PC-3 (cell line): ENCODE data around the gene MOB2. TPM values are rescaled to one million over a fixed set of nuclear protein-coding genes. Genes with fewer than 3 reads are reported as not detected.

Experiments
- ATAC-seq: fragments of 200-7000 bp; cut with Tn5 transposase; 2 replicates; pipeline ENCODE4 v1.9.1; 2020; ENCODE audit warnings: mild to moderate bottlenecking, moderate library complexity
- BruUV-seq: library from RNA; stranded (reverse); fragments of 400-500 nt; replicated peaks from 2 replicates; lab custom pipeline; 2021; lab: Mats Ljungman, UMichigan
- CTCF ChIA-PET: fragments of 300-600 bp; sonication (Branson Sonifier 250); formaldehyde crosslinking; loops from one replicate; lab custom pipeline; 2022; ENCODE audit warnings: antibody characterized with exemption; lab: Charles Lee
- POLR2A ChIA-PET: fragments of 300-600 bp; sonication (Branson Sonifier 250); formaldehyde crosslinking; loops from one replicate; lab custom pipeline; 2022; ENCODE audit warnings: antibody characterized with exemption; ENCODE audit not compliant: unreplicated experiment; lab: Charles Lee
- DNase-seq: peaks from one replicate; pipeline ENCODE4 v3.0.0-alpha.2; 2015
- H2AFZ ChIP-seq: fragments of 300-600 bp; sonication (generic); 2 replicates; pipeline ENCODE4 v1.6.0; 2016; ENCODE audit warnings: antibody characterized with exemption, low read length
- H3F3A ChIP-seq: fragments of 300-600 bp; sonication (generic); one replicate; pipeline ENCODE4 v1.6.0; 2017; ENCODE audit warnings: antibody characterized with exemption, low read length, control low read depth, mild to moderate bottlenecking; ENCODE audit not compliant: unreplicated experiment
- H3K27ac ChIP-seq: fragments of 300-600 bp; sonication (generic); 2 replicates; pipeline ENCODE4 v1.5.1; 2016; ENCODE audit warnings: mild to moderate bottlenecking, low read length
- H3K27me3 ChIP-seq: fragments of 300-600 bp; sonication (generic); 2 replicates; pipeline ENCODE4 v1.6.1; 2016; ENCODE audit warnings: low read length, mixed read lengths
- H3K36me3 ChIP-seq: fragments of 300-600 bp; sonication (generic); 2 replicates; pipeline ENCODE4 v1.6.1; 2016; ENCODE audit warnings: low read depth, mixed run types, low read length, mixed read lengths
- H3K4me1 ChIP-seq: fragments of 300-600 bp; sonication (generic); 2 replicates; pipeline ENCODE4 v1.5.1; 2016; ENCODE audit warnings: low read length; ENCODE audit not compliant: insufficient read depth
- H3K4me2 ChIP-seq: fragments of 300-600 bp; sonication (generic); 2 replicates; pipeline ENCODE4 v1.6.0; 2016; ENCODE audit warnings: low read length
- H3K4me3 ChIP-seq: fragments of 300-600 bp; sonication (generic); 2 replicates; pipeline ENCODE4 v1.5.1; 2016; ENCODE audit warnings: mild to moderate bottlenecking, low read length, mixed read lengths
- H3K79me2 ChIP-seq: fragments of 300-600 bp; sonication (generic); 2 replicates; pipeline ENCODE4 v1.6.1; 2017; ENCODE audit warnings: low read length, mixed read lengths
- H3K9ac ChIP-seq: fragments of 300-600 bp; sonication (generic); 2 replicates; pipeline ENCODE4 v1.6.0; 2016; ENCODE audit warnings: mild to moderate bottlenecking, low read length
- H3K9me2 ChIP-seq: fragments of 300-600 bp; sonication (generic); replicated peaks from 2 replicates; pipeline ENCODE4 v1.6.1; 2016; ENCODE audit warnings: mixed run types, low read length, mixed read lengths
- H3K9me3 ChIP-seq: fragments of 300-600 bp; sonication (generic); 2 replicates; pipeline ENCODE4 v1.6.1; 2016; ENCODE audit warnings: low read length, mixed read lengths
- H4K20me1 ChIP-seq: fragments of 300-600 bp; sonication (generic); 2 replicates; pipeline ENCODE4 v1.6.1; 2016; ENCODE audit warnings: low read length, mixed read lengths
- CTCF ChIP-seq: fragments of 300-600 bp; sonication (generic); conservative IDR thresholded peaks from 2 replicates; pipeline ENCODE4 v1.5.1; 2017; ENCODE audit warnings: antibody characterized with exemption, low read depth, mild to moderate bottlenecking, low read length
- EZH2 ChIP-seq: fragments of 300-600 bp; sonication (generic); IDR thresholded peaks from one replicate; pipeline ENCODE4 v1.6.1; 2017; ENCODE audit warnings: antibody characterized with exemption, mild to moderate bottlenecking, low read length; ENCODE audit not compliant: unreplicated experiment
- EZH2phosphoT487 ChIP-seq: fragments of 300-600 bp; sonication (generic); IDR thresholded peaks from 2 replicates; pipeline ENCODE4 v1.6.1; 2018; ENCODE audit warnings: mild to moderate bottlenecking, antibody characterized with exemption, low read length, borderline replicate concordance
- intact Hi-C: fragments of 100-400 bp; cut with micrococcal nuclease; formaldehyde crosslinking; loops from 2 replicates; pipeline ENCODE4 v1.9.0; 2023
- total RNA-seq: library from RNA; depleted of rRNA; stranded (reverse); fragments of >200 nt; gene quantifications from 2 replicates; pipeline ENCODE4 v1.2.3, GENCODE V29; 2014

MOB2 gene
- total RNA-seq, 1 experiment from 2014 or later, result 31.0 TPM

DNA sequence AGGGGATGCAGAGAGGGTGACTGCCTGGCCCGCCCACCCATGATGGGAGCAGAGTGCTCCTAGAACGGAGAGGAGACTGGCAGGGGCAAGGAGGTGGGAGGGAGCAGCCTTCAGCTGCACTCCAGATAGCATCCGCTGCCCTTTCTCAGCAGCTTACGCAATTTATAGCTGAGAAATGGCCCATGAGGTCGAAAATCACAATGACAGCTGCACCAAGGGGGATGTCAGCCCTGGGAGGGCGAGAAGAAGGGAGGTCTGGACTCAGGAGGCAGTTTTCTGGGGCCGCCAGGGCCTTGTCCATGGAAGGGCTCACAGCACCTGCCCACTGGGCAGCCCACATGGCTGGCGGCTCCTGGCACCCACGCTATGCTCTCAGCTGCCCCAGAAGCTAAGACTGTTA lies 17.6 kb upstream of the MOB2 start:
- H3K79me2 ChIP-seq, result peaks cover 30% of the 10 kb centered on the region
- ChIA-PET POLR2A (no interaction called here), CTCF (no interaction called here)
- no peaks in the 10 kb centered on the region for H3K9me2 ChIP-seq
- no peak overlapping the region for H3K9ac ChIP-seq
- H2AFZ ChIP-seq, result no peak overlapping the region
- H3K4me2 ChIP-seq, result no peak overlapping the region
- H3F3A ChIP-seq, result no peaks in the 10 kb centered on the region
- no peak for DNase-seq
- H4K20me1 ChIP-seq, result no peaks in the 10 kb centered on the region
- H3K9me3 ChIP-seq, result no peaks in the 10 kb centered on the region
- no TSS peak for BruUV-seq
- H3K36me3 ChIP-seq, result no peaks in the 10 kb centered on the region
- no peak overlapping the region for H3K27ac ChIP-seq
- no peak for ATAC-seq
- intact Hi-C loops, result no loop called here
- H3K4me3 ChIP-seq, result no peak overlapping the region
- TF ChIP-seq EZH2 (no peak), CTCF (no peak), EZH2phosphoT487 (no peak)
- no peaks in the 10 kb centered on the region for H3K27me3 ChIP-seq
- no peaks in the 10 kb centered on the region for H3K4me1 ChIP-seq

DNA sequence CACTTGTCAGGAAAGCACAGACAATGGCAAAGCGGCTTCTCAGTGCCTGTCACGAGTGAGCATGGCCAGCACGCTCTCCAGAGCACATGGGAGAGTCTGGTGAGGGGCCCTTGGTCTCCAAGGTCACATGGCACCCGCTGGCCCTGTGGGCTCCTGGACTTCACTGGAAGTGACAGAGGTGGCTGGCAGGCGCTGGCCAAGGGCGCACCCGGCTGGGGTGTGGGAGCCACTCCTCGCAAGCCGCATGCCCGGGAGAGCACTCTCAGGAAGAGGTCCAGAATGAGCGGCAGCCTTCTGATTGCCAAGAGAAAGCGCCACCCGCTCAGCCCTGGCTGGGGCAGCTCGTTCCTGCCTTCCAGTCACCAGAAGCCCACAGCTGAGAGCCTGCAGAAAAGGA lies 17.1 kb upstream of the MOB2 start:
- Histone ChIP-seq H3K9ac (no peak overlapping the region), H3K27ac (no peak overlapping the region), H3F3A (no peaks in the 10 kb centered on the region), H3K9me2 (no peaks in the 10 kb centered on the region), H3K36me3 (no peaks in the 10 kb centered on the region), H3K9me3 (no peaks in the 10 kb centered on the region), H3K79me2 (peaks cover 34% of the 10 kb centered on the region), H2AFZ (no peak overlapping the region), H4K20me1 (no peaks in the 10 kb centered on the region), H3K4me2 (no peak overlapping the region), H3K4me3 (no peak overlapping the region), H3K4me1 (no peaks in the 10 kb centered on the region), H3K27me3 (no peaks in the 10 kb centered on the region)
- intact Hi-C loops, result no loop called here
- DNase-seq (no peak), ATAC-seq (no peak)
- BruUV-seq, result no TSS peak
- CTCF ChIA-PET, result no interaction called here
- POLR2A ChIA-PET, result no interaction called here
- no peak for TF ChIP-seq EZH2
- no peak for TF ChIP-seq CTCF
- TF ChIP-seq EZH2phosphoT487, result no peak

- H3K9me2 ChIP-seq, result no peaks in the 10 kb centered on the region
- H3K27me3 ChIP-seq, result no peaks in the 10 kb centered on the region
- POLR2A ChIA-PET, result no interaction called here
- H3K9me3 ChIP-seq, result no peaks in the 10 kb centered on the region
- BruUV-seq, result no TSS peak
- H3K9ac ChIP-seq, result no peak overlapping the region
- CTCF ChIA-PET, result no interaction called here
- TF ChIP-seq CTCF (no peak), EZH2 (no peak), EZH2phosphoT487 (no peak)
- DNase-seq (no peak), ATAC-seq (no peak)
- H2AFZ ChIP-seq, result no peak overlapping the region
- H3K36me3 ChIP-seq, result no peaks in the 10 kb centered on the region
- no peak overlapping the region for H3K27ac ChIP-seq
- no peaks in the 10 kb centered on the region for H3F3A ChIP-seq
- H3K4me2 ChIP-seq, result no peak overlapping the region
- H4K20me1 ChIP-seq, result no peaks in the 10 kb centered on the region
- H3K4me1 ChIP-seq, result no peaks in the 10 kb centered on the region
- H3K79me2 ChIP-seq, result peaks cover 39% of the 10 kb centered on the region
- intact Hi-C loops, result no loop called here
- H3K4me3 ChIP-seq, result no peak overlapping the region
These were observed 16.6 kb upstream of the MOB2 start for GRCh38 chr11:1502954-1503707.
